Hepatocyte (in vitro differentiated cells): ENCODE results near the gene SERPINB6.

Source experiments
- CTCF ChIP-seq: fragments of 200-600 bp; sonication (generic); IDR thresholded peaks from 2 replicates; pipeline ENCODE4 v1.5.1; 2016; ENCODE audit warnings: antibody characterized with exemption, mild to moderate bottlenecking; ENCODE audit not compliant: poor library complexity
- EZH2 ChIP-seq: fragments of 200-600 bp; sonication (generic); IDR thresholded peaks from 2 replicates; pipeline ENCODE4 v1.6.1; 2016; ENCODE audit warnings: antibody characterized with exemption, mild to moderate bottlenecking, borderline replicate concordance

GRCh38 chr6:2964793-2965505 is 6.4 kb downstream of the SERPINB6 start:
- TF ChIP-seq CTCF (no peak), EZH2 (no peak)
